Stimulated activated CD4-positive, alpha-beta T cell treated with anti-CD3 and anti-CD28 coated beads, Interleukin-1b, Interleukin-23, amount 100 ng/mL, for 4 hours (primary cell): ENCODE measurements around the gene PTGS2.

ENCODE experiments used
- DNase-seq, 2 donors: peaks; one replicate each; pipeline ENCODE4 v3.0.0-alpha.2; 2020; ENCODE audit warnings: low read depth in 2 of 2

PTGS2 gene

GRCh38 chr1:186680245-186681061 lies at the start of gene PTGS2:
Gene PTGS2 (minus strand): TSS chr1:186680423. CDS start chr1:186680290, 133 bp downstream.
- DNase-seq: peak in 1 of 2 donors; percentile 11

GRCh38 chr1:186722711-186723309 lies 42.6 kb upstream of the PTGS2 start:
- no peak for DNase-seq

- no peak for DNase-seq
These were observed 37.1 kb upstream of the PTGS2 start for GRCh38 chr1:186717286-186717685.

GRCh38 chr1:186715887-186716809 lies 35.9 kb upstream of the PTGS2 start:
- DNase-seq: no peak

- no peak for DNase-seq
These were observed 30.5 kb upstream of the PTGS2 start for GRCh38 chr1:186710696-186711095.

- no peak for DNase-seq
These were observed 28.5 kb upstream of the PTGS2 start for GRCh38 chr1:186708694-186709097.

- DNase-seq: no peak
These were observed 23.1 kb upstream of the PTGS2 start for GRCh38 chr1:186703209-186703766.

- no peak for DNase-seq
These were observed 20.5 kb upstream of the PTGS2 start for GRCh38 chr1:186700722-186701121.

GRCh38 chr1:186699519-186699918 lies 19.3 kb upstream of the PTGS2 start:
- no peak for DNase-seq

- no peak for DNase-seq
These were observed 9.7 kb upstream of the PTGS2 start for GRCh38 chr1:186689907-186690306.

GRCh38 chr1:186689376-186689775 lies 9.2 kb upstream of the PTGS2 start:
- DNase-seq: no peak

- DNase-seq: no peak
These were observed 3.6 kb upstream of the PTGS2 start for GRCh38 chr1:186683652-186684410.

- no peak for DNase-seq
These were observed 2.5 kb upstream of the PTGS2 start for GRCh38 chr1:186682736-186683135.

GRCh38 chr1:186681801-186682200 lies 1.6 kb upstream of the PTGS2 start:
- DNase-seq: no peak

GRCh38 chr1:186681121-186681520 lies 898 bp upstream of the PTGS2 start:
- no peak for DNase-seq

- DNase-seq: no peak
These were observed 339 bp downstream of the PTGS2 start for GRCh38 chr1:186679924-186680244.

- no peak for DNase-seq
These were observed 2.1 kb downstream of the PTGS2 start for GRCh38 chr1:186678155-186678554.

- DNase-seq: no peak
These were observed 7.6 kb downstream of the PTGS2 start for GRCh38 chr1:186672596-186672995.

- no peak for DNase-seq
These were observed 8.1 kb downstream of the PTGS2 start for GRCh38 chr1:186672131-186672530.

- no peak for DNase-seq
These were observed 8.9 kb downstream of the PTGS2 start for GRCh38 chr1:186671136-186671825.
